ENCODE data around the gene SMAD3. TPM values are rescaled to one million over a fixed set of nuclear protein-coding genes. Genes with fewer than 3 reads are reported as not detected.

The SMAD3 gene
- total and polyA plus RNA-seq, 2 donors (not counting 1 experiment from before 2014, with no cell fraction given): 55.9 to 163 TPM

DNA sequence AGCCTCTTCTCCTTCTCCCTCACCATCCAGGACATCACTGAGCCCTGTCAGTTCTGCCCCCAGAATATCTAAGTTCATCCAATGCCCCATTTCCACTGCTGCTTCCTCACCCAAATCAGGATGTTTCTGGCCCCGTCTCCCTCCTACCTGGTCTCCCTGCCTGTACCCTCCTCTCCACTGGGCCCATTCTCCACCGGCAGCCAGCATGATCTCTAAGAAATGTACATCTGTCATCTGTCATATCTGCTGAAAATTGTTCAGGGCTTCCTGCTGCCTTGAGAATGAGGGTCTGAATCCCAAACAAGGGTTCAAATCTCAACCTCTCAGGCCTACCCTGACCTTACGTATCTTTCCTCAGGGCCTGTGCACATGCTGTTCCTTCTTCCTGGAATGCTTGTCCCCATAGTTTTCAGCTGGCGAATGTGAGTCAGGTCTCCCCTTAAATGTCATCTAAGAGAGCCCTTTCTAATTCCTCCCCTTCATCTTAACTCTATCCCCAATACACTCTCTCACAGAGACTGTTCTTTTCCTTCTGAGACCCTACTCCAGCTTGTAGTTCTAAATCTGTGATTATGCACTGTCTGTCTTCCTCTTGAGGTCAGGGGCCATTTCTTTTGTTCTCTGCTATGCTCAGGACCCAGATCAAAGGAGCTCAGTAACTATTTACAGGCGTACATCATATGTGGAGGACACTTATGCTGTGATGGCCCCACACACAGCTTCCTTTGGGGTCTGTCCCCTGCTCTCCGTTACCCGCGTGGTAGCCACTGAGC lies 40.8 kb downstream of the SMAD3 start:
- H3K9ac ChIP-seq (ENCODE audit: low read length): no peak overlapping the region
- H3K4me2 ChIP-seq (replicated peaks; ENCODE audit: low read depth, low read length, poor library complexity, severe bottlenecking): peak overlapping the region; percentile 72
- no peaks in the 10 kb centered on the region for H4K20me1 ChIP-seq (ENCODE audit: control insufficient read depth, insufficient read depth, low read length, poor library complexity, severe bottlenecking)
- peak overlapping the region; percentile 88 for H3K27ac Mint-ChIP-seq
- peaks cover 2 to 26% of the 10 kb centered on the region in 2 experiments for H3K36me3 ChIP-seq (replicated peaks in 1 of 2; ENCODE audit: control extremely low read depth in 1 of 2, control insufficient read depth in 1 of 2, extremely low read depth in 1 of 2, insufficient read depth in 2 of 2, low read length in 1 of 2)
- WGBS (ENCODE audit: insufficient coverage): 97% methylated on average over 8 of the region's 8 CpGs
- H3K4me3 ChIP-seq (ENCODE audit: control extremely low read depth in 1 of 5, extremely low read depth in 1 of 5, insufficient read depth in 1 of 5, low read depth in 2 of 5, low read length in 4 of 5): no peak overlapping the region
- H3K79me2 ChIP-seq (ENCODE audit: control insufficient read depth, insufficient read depth, low read length): peaks cover 100% of the 10 kb centered on the region
- peaks cover 2% of the 10 kb centered on the region for H3K9me3 Mint-ChIP-seq (ENCODE audit: insufficient read depth)
- no peaks in the 10 kb centered on the region for H3K4me1 Mint-ChIP-seq
- ChIA-PET POLR2A (interaction anchor here (0.5 to 1.4 kb wide), 3 partner anchors 13 to 69 kb away, joined by 3 to 4 read pairs (median 3); no protein-coding TSS in a partner anchor), CTCF (interaction anchor here (0.8 to 8.3 kb wide), 5 partner anchors 14 to 160 kb away, joined by 3 to 109 read pairs (median 4); no protein-coding TSS in a partner anchor)
- peak overlapping the region; percentile 33 for H3K4me3 Mint-ChIP-seq
- TF ChIP-seq, protein P1, sequence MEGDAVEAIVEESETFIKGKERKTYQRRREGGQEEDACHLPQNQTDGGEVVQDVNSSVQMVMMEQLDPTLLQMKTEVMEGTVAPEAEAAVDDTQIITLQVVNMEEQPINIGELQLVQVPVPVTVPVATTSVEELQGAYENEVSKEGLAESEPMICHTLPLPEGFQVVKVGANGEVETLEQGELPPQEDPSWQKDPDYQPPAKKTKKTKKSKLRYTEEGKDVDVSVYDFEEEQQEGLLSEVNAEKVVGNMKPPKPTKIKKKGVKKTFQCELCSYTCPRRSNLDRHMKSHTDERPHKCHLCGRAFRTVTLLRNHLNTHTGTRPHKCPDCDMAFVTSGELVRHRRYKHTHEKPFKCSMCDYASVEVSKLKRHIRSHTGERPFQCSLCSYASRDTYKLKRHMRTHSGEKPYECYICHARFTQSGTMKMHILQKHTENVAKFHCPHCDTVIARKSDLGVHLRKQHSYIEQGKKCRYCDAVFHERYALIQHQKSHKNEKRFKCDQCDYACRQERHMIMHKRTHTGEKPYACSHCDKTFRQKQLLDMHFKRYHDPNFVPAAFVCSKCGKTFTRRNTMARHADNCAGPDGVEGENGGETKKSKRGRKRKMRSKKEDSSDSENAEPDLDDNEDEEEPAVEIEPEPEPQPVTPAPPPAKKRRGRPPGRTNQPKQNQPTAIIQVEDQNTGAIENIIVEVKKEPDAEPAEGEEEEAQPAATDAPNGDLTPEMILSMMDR (IDR thresholded peaks at IDR 0.05): no peak
- no peak for TF ChIP-seq EZH2 (IDR thresholded peaks at IDR 0.05; ENCODE audit: borderline replicate concordance, insufficient read depth, low read depth, low read length, poor library complexity, severe bottlenecking)
- DNase-seq (no peak), ATAC-seq (ENCODE audit: low read depth) (no peak)
- intact Hi-C loops (cut with micrococcal nuclease): no loop called here
- no peaks in the 10 kb centered on the region for H3K27me3 Mint-ChIP-seq
- H2AFZ ChIP-seq (ENCODE audit: insufficient read depth, low read depth, low read length, poor library complexity, severe bottlenecking): no peak overlapping the region
- no peaks in the 10 kb centered on the region for H3K27me3 ChIP-seq (replicated peaks in 1 of 4; ENCODE audit: control extremely low read depth in 1 of 4, control insufficient read depth in 3 of 4, insufficient read depth in 4 of 4, low read length in 3 of 4)
- H3K9me3 ChIP-seq (ENCODE audit: control extremely low read depth in 1 of 3, control insufficient read depth in 2 of 3, insufficient read depth in 1 of 3, low read length in 2 of 3): peaks cover 0 to 2% (median 0%) of the 10 kb centered on the region in 3 donors
- peaks cover 99% of the 10 kb centered on the region in 2 donors for H3K4me1 ChIP-seq (ENCODE audit: control insufficient read depth in 2 of 2, insufficient read depth in 2 of 2, low read length in 2 of 2)
- peak overlapping the region in 1 of 2 donors; percentile 53 for H3K27ac ChIP-seq (ENCODE audit: low read length in 2 of 2)

DNA sequence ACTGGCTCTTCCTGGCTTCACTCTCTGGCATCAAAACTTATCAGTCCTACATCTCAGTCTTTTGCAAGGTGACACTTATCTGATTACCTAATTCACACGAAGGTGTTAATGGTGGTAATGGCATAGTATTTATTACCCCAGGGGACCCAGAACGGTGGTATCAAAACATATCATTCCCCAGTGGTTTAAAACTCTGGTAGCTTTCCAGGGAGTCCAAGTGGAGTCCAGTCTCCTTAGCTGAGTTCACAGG lies 41.3 kb downstream of the SMAD3 start:
- 0% methylated on average over 1 of the region's 2 CpGs for WGBS (ENCODE audit: insufficient coverage)
- CTCF ChIA-PET: interaction anchor here (0.8 to 8.3 kb wide), 4 partner anchors 14 to 134 kb away, joined by 3 to 109 read pairs (median 4); no protein-coding TSS in a partner anchor
- intact Hi-C loops (cut with micrococcal nuclease): no loop called here

More for the DNA sequence above, 41.3 kb downstream of the SMAD3 start:
- Mint-ChIP-seq H3K27me3 (no peaks in the 10 kb centered on the region), H3K4me1 (peaks cover 2% of the 10 kb centered on the region), H3K9me3 (ENCODE audit: insufficient read depth) (peaks cover 2% of the 10 kb centered on the region), H3K4me3 (peak overlapping the region; percentile 33), H3K27ac (peak overlapping the region; percentile 88)
- ATAC-seq (ENCODE audit: low read depth) (no peak), DNase-seq (no peak)
- Histone ChIP-seq H4K20me1 (ENCODE audit: control insufficient read depth, insufficient read depth, low read length, poor library complexity, severe bottlenecking) (no peaks in the 10 kb centered on the region), H3K79me2 (ENCODE audit: control insufficient read depth, insufficient read depth, low read length) (peaks cover 100% of the 10 kb centered on the region), H2AFZ (ENCODE audit: insufficient read depth, low read depth, low read length, poor library complexity, severe bottlenecking) (no peak overlapping the region), H3K4me2 (replicated peaks; ENCODE audit: low read depth, low read length, poor library complexity, severe bottlenecking) (peak overlapping the region; percentile 72), H3K9me3 (ENCODE audit: control extremely low read depth in 1 of 3, control insufficient read depth in 2 of 3, insufficient read depth in 1 of 3, low read length in 2 of 3) (peaks cover 0 to 7% (median 0%) of the 10 kb centered on the region in 3 donors), H3K27ac (ENCODE audit: low read length in 2 of 2) (peak overlapping the region in 1 of 2 donors; percentile 53), H3K36me3 (replicated peaks in 1 of 2; ENCODE audit: control extremely low read depth in 1 of 2, control insufficient read depth in 1 of 2, extremely low read depth in 1 of 2, insufficient read depth in 2 of 2, low read length in 1 of 2) (peaks cover 2 to 26% of the 10 kb centered on the region in 2 experiments), H3K4me1 (ENCODE audit: control insufficient read depth in 2 of 2, insufficient read depth in 2 of 2, low read length in 2 of 2) (peaks cover 94 to 99% of the 10 kb centered on the region in 2 donors), H3K4me3 (ENCODE audit: control extremely low read depth in 1 of 5, extremely low read depth in 1 of 5, insufficient read depth in 1 of 5, low read depth in 2 of 5, low read length in 4 of 5) (no peak overlapping the region), H3K27me3 (replicated peaks in 1 of 4; ENCODE audit: control extremely low read depth in 1 of 4, control insufficient read depth in 3 of 4, insufficient read depth in 4 of 4, low read length in 3 of 4) (no peaks in the 10 kb centered on the region), H3K9ac (ENCODE audit: low read length) (no peak overlapping the region)
- POLR2A ChIA-PET: interaction anchor here (0.5 to 1.4 kb wide), 3 partner anchors 13 to 70 kb away, joined by 3 to 4 read pairs (median 3); no protein-coding TSS in a partner anchor
- TF ChIP-seq EZH2 (IDR thresholded peaks at IDR 0.05; ENCODE audit: borderline replicate concordance, insufficient read depth, low read depth, low read length, poor library complexity, severe bottlenecking): no peak
- TF ChIP-seq, protein P1 (IDR thresholded peaks at IDR 0.05): no peak
